NCI-H2227 (cell line): ENCODE results near the gene ETS2.
A peak's percentile ranks its signal among the peaks of the same experiment; 100 is the strongest.

Experiments used
- DNase-seq: peaks from one replicate; lab custom pipeline; 2025; ENCODE audit not compliant: unreplicated experiment; lab: John Stamatoyannopoulos, UW

ETS2 gene

GRCh38 chr21:38777015-38777414 is 28.7 kb upstream of the ETS2 start:
- DNase-seq = no peak

GRCh38 chr21:38777531-38777930 is 28.2 kb upstream of the ETS2 start:
- DNase-seq = no peak

- DNase-seq = no peak
Observed at GRCh38 chr21:38780879-38781278, 24.9 kb upstream of the ETS2 start.

- no peak for DNase-seq
Observed at GRCh38 chr21:38784458-38785266, 21.1 kb upstream of the ETS2 start.

GRCh38 chr21:38785483-38785882 is 20.2 kb upstream of the ETS2 start:
- DNase-seq = no peak

GRCh38 chr21:38787016-38787415 is 18.7 kb upstream of the ETS2 start:
- DNase-seq = no peak

- DNase-seq = peak; percentile 4
Observed at GRCh38 chr21:38787461-38788274, 18.1 kb upstream of the ETS2 start.

GRCh38 chr21:38788275-38788905 is 17.3 kb upstream of the ETS2 start:
- no peak for DNase-seq

- DNase-seq = no peak
Observed at GRCh38 chr21:38789275-38789674, 16.5 kb upstream of the ETS2 start.

GRCh38 chr21:38790059-38790458 is 15.7 kb upstream of the ETS2 start:
- DNase-seq = no peak

- DNase-seq = no peak
Observed at GRCh38 chr21:38790961-38791360, 14.8 kb upstream of the ETS2 start.

GRCh38 chr21:38792676-38793459 is 12.9 kb upstream of the ETS2 start:
- no peak for DNase-seq

- no peak for DNase-seq
Observed at GRCh38 chr21:38793926-38794713, 11.6 kb upstream of the ETS2 start.

- no peak for DNase-seq
Observed at GRCh38 chr21:38794978-38795377, 10.8 kb upstream of the ETS2 start.

- DNase-seq = no peak
Observed at GRCh38 chr21:38795475-38795874, 10.3 kb upstream of the ETS2 start.

- DNase-seq = no peak
Observed at GRCh38 chr21:38796424-38796823, 9.3 kb upstream of the ETS2 start.

GRCh38 chr21:38797470-38797869 is 8.3 kb upstream of the ETS2 start:
- DNase-seq = no peak

- DNase-seq = no peak
Observed at GRCh38 chr21:38798081-38798480, 7.6 kb upstream of the ETS2 start.

- no peak for DNase-seq
Observed at GRCh38 chr21:38798481-38798882, 7.2 kb upstream of the ETS2 start.

GRCh38 chr21:38800046-38800758 is 5.5 kb upstream of the ETS2 start:
- DNase-seq = no peak
